HFFc6 (cell line): ENCODE measurements around the gene LPAR1. TPM values are rescaled to one million over a fixed set of nuclear protein-coding genes. Genes with fewer than 3 reads are reported as not detected.

ENCODE experiments used
- DNase-seq: peaks from one replicate; pipeline ENCODE4 v3.0.0-alpha.2; 2018
- H3K27ac Mint-ChIP-seq: 2 replicates; pipeline ENCODE4 v1.8.0; 2020; ENCODE audit warnings: mild to moderate bottlenecking, mixed read lengths
- H3K27me3 Mint-ChIP-seq: 2 replicates; pipeline ENCODE4 v1.8.0; 2021; ENCODE audit warnings: mild to moderate bottlenecking, moderate library complexity, mixed read lengths; ENCODE audit not compliant: insufficient read depth
- H3K36me3 Mint-ChIP-seq: 2 replicates; pipeline ENCODE4 v1.8.0; 2021; ENCODE audit warnings: low read depth, mixed read lengths
- H3K4me1 Mint-ChIP-seq: 2 replicates; pipeline ENCODE4 v1.8.0; 2020; ENCODE audit warnings: low read depth, mixed read lengths
- H3K4me3 Mint-ChIP-seq: 2 replicates; pipeline ENCODE4 v1.8.0; 2020; ENCODE audit warnings: mild to moderate bottlenecking, moderate library complexity, mixed read lengths
- H3K9me3 Mint-ChIP-seq: 2 replicates; pipeline ENCODE4 v1.8.0; 2020; ENCODE audit warnings: mild to moderate bottlenecking, mixed read lengths
- CTCF ChIP-seq: fragments of 200-600 bp; sonication (generic); IDR thresholded peaks from 2 replicates; pipeline ENCODE4 v1.5.0; 2021; ENCODE audit warnings: antibody characterized with exemption, mild to moderate bottlenecking
- total RNA-seq, 6 experiments: library from RNA; stranded (reverse); fragmentation: NEBNext Ultra II Directional; extraction: Animal tissue kit (Norgen Biotek cat#: 25700); gene quantifications; 2 replicates in 1 of 6; 3 replicates in 5 of 6; pipeline ENCODE4 v1.2.3, GENCODE V29; 2021

LPAR1 gene
- total RNA-seq, 6 experiments from 2014 or later: 70.6 to 148 (median 123) TPM

- no peak overlapping the region for H3K27ac Mint-ChIP-seq
- DNase-seq: no peak
- no peaks in the 10 kb centered on the region; the same call in 1 of the 2 replicates for H3K27me3 Mint-ChIP-seq
- H3K9me3 Mint-ChIP-seq: no peaks in the 10 kb centered on the region
- TF ChIP-seq CTCF: no peak
- no peaks in the 10 kb centered on the region for H3K36me3 Mint-ChIP-seq
- no peak overlapping the region for H3K4me3 Mint-ChIP-seq
- peaks cover 30% of the 10 kb centered on the region for H3K4me1 Mint-ChIP-seq
These were observed 30.9 kb upstream of the LPAR1 start for GRCh38 chr9:111069183-111069582.

- no peaks in the 10 kb centered on the region for H3K36me3 Mint-ChIP-seq
- peaks cover 30% of the 10 kb centered on the region for H3K4me1 Mint-ChIP-seq
- no peak for DNase-seq
- no peaks in the 10 kb centered on the region; the same call in 1 of the 2 replicates for H3K27me3 Mint-ChIP-seq
- H3K4me3 Mint-ChIP-seq: peak overlapping the region; percentile 56
- peak overlapping the region; percentile 28 for H3K27ac Mint-ChIP-seq
- H3K9me3 Mint-ChIP-seq: no peaks in the 10 kb centered on the region
- no peak for TF ChIP-seq CTCF
These were observed 30.5 kb upstream of the LPAR1 start for GRCh38 chr9:111068771-111069170.

- TF ChIP-seq CTCF: no peak
- H3K4me3 Mint-ChIP-seq: peak overlapping the region; percentile 56
- H3K36me3 Mint-ChIP-seq: no peaks in the 10 kb centered on the region
- no peaks in the 10 kb centered on the region for H3K9me3 Mint-ChIP-seq
- H3K27me3 Mint-ChIP-seq: no peaks in the 10 kb centered on the region; the same call in 1 of the 2 replicates
- DNase-seq: no peak
- peaks cover 30% of the 10 kb centered on the region for H3K4me1 Mint-ChIP-seq
- H3K27ac Mint-ChIP-seq: peak overlapping the region; percentile 28
These were observed 30.1 kb upstream of the LPAR1 start for GRCh38 chr9:111068383-111068730.

GRCh38 chr9:111066468-111066867, 28.2 kb upstream of the LPAR1 start:
- Mint-ChIP-seq H3K36me3 (no peaks in the 10 kb centered on the region), H3K27me3 (no peaks in the 10 kb centered on the region; the same call in 1 of the 2 replicates), H3K27ac (no peak overlapping the region), H3K9me3 (no peaks in the 10 kb centered on the region), H3K4me1 (peaks cover 30% of the 10 kb centered on the region), H3K4me3 (no peak overlapping the region)
- TF ChIP-seq CTCF: no peak
- no peak for DNase-seq

GRCh38 chr9:111065414-111065813, 27.1 kb upstream of the LPAR1 start:
- Mint-ChIP-seq H3K4me3 (no peak overlapping the region), H3K9me3 (no peaks in the 10 kb centered on the region), H3K27me3 (no peaks in the 10 kb centered on the region), H3K4me1 (peaks cover 30% of the 10 kb centered on the region), H3K36me3 (no peaks in the 10 kb centered on the region), H3K27ac (no peak overlapping the region)
- no peak for TF ChIP-seq CTCF
- DNase-seq: no peak
